SK-N-SH treated with all-trans-retinoic acid at 6 μM for 48 hours (cell line): ENCODE measurements around the gene ZG16.

Experiments
- BACH2 ChIP-seq: fragments of 250-450 bp; sonication (Bioruptor Pico); IDR thresholded peaks from 2 replicates; pipeline ENCODE4 v1.9.0; 2021; ENCODE audit warnings: mild to moderate bottlenecking, borderline replicate concordance
- ISL1 ChIP-seq: fragments of 250-450 bp; sonication (Bioruptor Pico); IDR thresholded peaks from 2 replicates; pipeline ENCODE4 v2.1.2; 2022; ENCODE audit warnings: mild to moderate bottlenecking, moderate library complexity
- RARB ChIP-seq: fragments of 250-450 bp; sonication (Bioruptor Pico); IDR thresholded peaks from 2 replicates; pipeline ENCODE4 v1.8.0; 2021; ENCODE audit warnings: mild to moderate bottlenecking, moderate library complexity
- ZC3H10 ChIP-seq: fragments of 250-450 bp; sonication (Bioruptor Pico); IDR thresholded peaks from 2 replicates; pipeline ENCODE4 v1.5.1; 2021; ENCODE audit warnings: mild to moderate bottlenecking, moderate library complexity
- ZFP3 ChIP-seq: fragments of 250-450 bp; sonication (Bioruptor Pico); IDR thresholded peaks from 2 replicates; pipeline ENCODE4 v1.5.0; 2020; ENCODE audit warnings: mild to moderate bottlenecking, moderate library complexity

- TF ChIP-seq ZFP3 (no peak), RARB (CRISPR knock-in tag) (no peak), ZC3H10 (CRISPR knock-in tag) (no peak), BACH2 (CRISPR knock-in tag) (no peak), ISL1 (CRISPR knock-in tag) (no peak)
Observed at GRCh38 chr16:29767062-29767461, 11.0 kb upstream of the ZG16 start.
